OCI-LY3 (cell line): ENCODE results near the gene USP5.

Source experiments
- H2AFZ ChIP-seq: fragments of 200-600, 300-600 bp; shearing (Covaris generic); 2 replicates; pipeline ENCODE4 v1.6.0; 2014; ENCODE audit warnings: antibody characterized with exemption, low read depth, low read length
- H3K27ac ChIP-seq: fragments of 200-600, 300-600 bp; sonication (generic); 2 replicates; pipeline ENCODE4 v1.5.1; 2014; ENCODE audit warnings: mild to moderate bottlenecking, low read length, moderate library complexity, mixed read lengths
- H3K27me3 ChIP-seq: fragments of 200-600, 300-600 bp; sonication (generic); 2 replicates; pipeline ENCODE4 v1.6.1; 2014; ENCODE audit warnings: low read depth, low read length, mixed read lengths
- H3K36me3 ChIP-seq: fragments of 200-600, 300-600 bp; sonication (generic); replicated peaks from 2 replicates; pipeline ENCODE3; 2014; ENCODE audit warnings: low read depth, low read length, mixed read lengths
- H3K4me1 ChIP-seq: fragments of 300-600, 200-600 bp; sonication (generic); 2 replicates; pipeline ENCODE4 v1.6.1; 2014; ENCODE audit warnings: low read length, mixed read lengths
- H3K4me2 ChIP-seq: fragments of 200-600, 300-600 bp; sonication (generic); 2 replicates; pipeline ENCODE4 v1.6.1; 2014; ENCODE audit warnings: low read length, mixed read lengths
- H3K4me3 ChIP-seq: fragments of 300-600, 200-600 bp; sonication (generic); 2 replicates; pipeline ENCODE4 v1.5.1; 2014; ENCODE audit warnings: antibody characterized with exemption, mild to moderate bottlenecking, low read length, moderate library complexity
- H3K79me2 ChIP-seq: fragments of 300-600, 200-600 bp; shearing (Covaris generic); 2 replicates; pipeline ENCODE4 v1.6.1; 2014; ENCODE audit warnings: mild to moderate bottlenecking, low read length, mixed read lengths
- H3K9ac ChIP-seq: fragments of 300-600, 200-600 bp; shearing (Covaris generic); 2 replicates; pipeline ENCODE4 v1.6.0; 2014; ENCODE audit warnings: mild to moderate bottlenecking, low read length, moderate library complexity
- H3K9me3 ChIP-seq: fragments of 200-600, 300-600 bp; shearing (Covaris generic); 2 replicates; pipeline ENCODE4 v1.6.1; 2014; ENCODE audit warnings: low read length, mixed read lengths; ENCODE audit not compliant: insufficient read depth
- H4K20me1 ChIP-seq: fragments of 200-600, 300-600 bp; sonication (generic); 2 replicates; pipeline ENCODE4 v1.6.1; 2016; ENCODE audit warnings: low read length, mixed read lengths; ENCODE audit not compliant: insufficient read depth
- EZH2phosphoT487 ChIP-seq: fragments of 200-600 bp; shearing (Covaris generic); IDR thresholded peaks from 2 replicates; pipeline ENCODE4 v1.6.1; 2018; ENCODE audit warnings: antibody characterized with exemption, mixed run types, low read depth
- TF ChIP-seq, protein P1 (sequence below): fragments of 200-600, 300-600 bp; sonication (generic); IDR thresholded peaks from 2 replicates; pipeline ENCODE4 v1.5.1; 2014; ENCODE audit warnings: antibody characterized with exemption, low read length, low read depth

USP5 gene

DNA sequence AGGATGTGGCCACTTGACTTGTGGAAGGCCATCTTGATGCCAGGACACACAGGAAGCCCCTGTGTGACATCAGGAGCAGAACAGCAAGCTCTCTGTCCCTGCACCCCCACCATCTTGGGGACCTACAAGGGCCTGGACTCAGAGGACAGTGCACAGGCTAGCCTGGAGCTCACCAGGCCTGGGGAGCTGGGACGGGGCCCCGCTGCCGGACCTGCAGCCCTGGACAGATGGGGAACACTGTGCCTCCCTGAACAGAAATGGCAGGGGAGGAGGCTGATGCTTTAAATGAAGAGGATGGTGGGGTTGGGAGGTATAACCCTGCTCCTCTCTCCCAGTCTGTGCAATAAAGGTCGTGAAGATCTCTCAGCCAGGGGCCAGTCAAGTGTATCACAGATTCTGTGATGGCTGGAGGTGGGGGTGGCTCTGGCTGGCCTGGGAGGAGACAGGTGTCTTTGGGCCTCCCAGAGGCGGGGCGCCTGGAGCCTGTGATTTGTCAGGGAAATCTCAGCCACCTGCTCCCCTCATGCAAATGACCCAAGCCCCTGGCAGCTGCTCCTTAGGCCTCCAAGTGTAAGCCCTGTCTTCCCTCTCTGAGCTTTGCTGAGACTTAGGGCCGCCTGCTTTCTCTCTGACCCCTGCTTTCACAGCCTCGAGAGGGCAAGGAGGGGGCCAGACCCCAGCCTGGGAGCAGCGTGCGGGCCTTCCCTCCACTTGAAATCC is 12.3 kb upstream of the USP5 start:
- Histone ChIP-seq H3K9me3 (no peaks in the 10 kb centered on the region), H3K27ac (peak overlapping the region; percentile 91), H3K4me2 (peak overlapping the region; percentile 85), H3K9ac (peak overlapping the region; percentile 70), H3K4me1 (peaks cover 45% of the 10 kb centered on the region), H3K27me3 (no peaks in the 10 kb centered on the region), H4K20me1 (no peaks in the 10 kb centered on the region), H3K4me3 (peak overlapping the region; percentile 63), H3K79me2 (no peaks in the 10 kb centered on the region), H2AFZ (no peak overlapping the region), H3K36me3 (peaks cover 4% of the 10 kb centered on the region)
- no peak for TF ChIP-seq EZH2phosphoT487
- TF ChIP-seq, protein P1, sequence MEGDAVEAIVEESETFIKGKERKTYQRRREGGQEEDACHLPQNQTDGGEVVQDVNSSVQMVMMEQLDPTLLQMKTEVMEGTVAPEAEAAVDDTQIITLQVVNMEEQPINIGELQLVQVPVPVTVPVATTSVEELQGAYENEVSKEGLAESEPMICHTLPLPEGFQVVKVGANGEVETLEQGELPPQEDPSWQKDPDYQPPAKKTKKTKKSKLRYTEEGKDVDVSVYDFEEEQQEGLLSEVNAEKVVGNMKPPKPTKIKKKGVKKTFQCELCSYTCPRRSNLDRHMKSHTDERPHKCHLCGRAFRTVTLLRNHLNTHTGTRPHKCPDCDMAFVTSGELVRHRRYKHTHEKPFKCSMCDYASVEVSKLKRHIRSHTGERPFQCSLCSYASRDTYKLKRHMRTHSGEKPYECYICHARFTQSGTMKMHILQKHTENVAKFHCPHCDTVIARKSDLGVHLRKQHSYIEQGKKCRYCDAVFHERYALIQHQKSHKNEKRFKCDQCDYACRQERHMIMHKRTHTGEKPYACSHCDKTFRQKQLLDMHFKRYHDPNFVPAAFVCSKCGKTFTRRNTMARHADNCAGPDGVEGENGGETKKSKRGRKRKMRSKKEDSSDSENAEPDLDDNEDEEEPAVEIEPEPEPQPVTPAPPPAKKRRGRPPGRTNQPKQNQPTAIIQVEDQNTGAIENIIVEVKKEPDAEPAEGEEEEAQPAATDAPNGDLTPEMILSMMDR = no peak

DNA sequence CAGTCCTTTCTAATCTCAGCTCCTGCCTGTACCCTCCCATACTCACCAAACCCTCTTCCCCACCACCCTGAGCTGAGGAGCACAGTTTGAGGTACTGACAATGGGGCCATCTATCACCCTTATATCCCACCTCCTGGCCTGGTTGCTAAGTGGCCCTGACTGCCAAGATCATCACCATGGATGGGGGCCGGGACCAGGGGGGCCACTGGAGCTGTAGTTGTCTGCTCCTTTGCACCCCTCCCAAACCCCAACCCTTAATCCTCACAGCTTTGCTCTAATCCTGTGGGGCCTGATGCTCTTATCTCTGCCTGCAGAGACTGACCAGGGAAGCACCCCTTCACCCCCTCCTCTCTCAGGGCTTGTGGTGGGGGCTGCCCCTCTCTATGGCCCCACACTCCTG is 11.6 kb upstream of the USP5 start:
- Histone ChIP-seq H3K4me2 (peak overlapping the region; percentile 85), H3K27me3 (no peaks in the 10 kb centered on the region), H3K4me1 (peaks cover 45% of the 10 kb centered on the region), H3K27ac (peak overlapping the region; percentile 91), H3K36me3 (peaks cover 11% of the 10 kb centered on the region), H3K9me3 (no peaks in the 10 kb centered on the region), H3K79me2 (no peaks in the 10 kb centered on the region), H3K4me3 (peak overlapping the region; percentile 63), H2AFZ (no peak overlapping the region), H4K20me1 (no peaks in the 10 kb centered on the region), H3K9ac (peak overlapping the region; percentile 70)
- TF ChIP-seq, protein P1 = no peak
- no peak for TF ChIP-seq EZH2phosphoT487

DNA sequence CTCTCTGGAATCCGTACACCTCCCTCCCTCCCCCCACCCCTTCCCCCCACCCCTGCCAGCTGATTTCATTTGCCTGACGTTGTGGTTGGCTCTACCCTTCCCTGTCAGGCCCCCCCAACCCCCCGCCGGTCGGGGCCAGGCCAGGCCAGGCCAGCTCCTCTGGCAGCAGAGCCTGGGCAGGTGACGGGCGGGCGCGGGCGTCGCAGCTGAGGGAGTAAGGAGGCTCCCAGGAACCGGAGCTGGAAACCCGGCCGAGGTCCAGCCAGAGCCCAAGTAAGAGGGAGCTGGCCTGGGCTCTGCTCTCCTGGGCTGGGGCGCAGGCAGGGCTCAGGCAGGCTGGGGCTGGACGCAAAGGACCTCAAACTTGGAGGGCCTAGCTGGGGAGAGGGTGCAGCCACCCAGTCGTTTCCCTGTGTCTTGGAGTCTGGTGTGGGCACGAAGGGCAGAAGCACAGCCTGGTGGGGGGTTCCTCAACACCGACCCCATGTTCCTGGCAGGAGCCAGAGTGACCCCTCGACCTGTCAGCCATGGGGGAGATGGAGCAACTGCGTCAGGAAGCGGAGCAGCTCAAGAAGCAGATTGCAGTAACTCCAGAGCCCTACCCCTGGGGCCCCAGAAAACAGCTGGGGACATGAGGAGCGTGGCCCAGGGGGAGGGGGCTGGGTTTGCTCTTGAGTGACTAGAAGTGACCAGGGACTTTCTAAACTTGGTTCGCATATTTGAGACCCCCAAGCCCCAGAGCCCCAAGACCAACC is 11.0 kb upstream of the USP5 start, which contains the start of gene GNB3:
Gene GNB3 (plus strand): TSS at position 165 of the 755 bp plus-strand sequence. CDS start 363 bp downstream, at position 528.
- H3K9me3 ChIP-seq = no peaks in the 10 kb centered on the region
- H3K36me3 ChIP-seq = peaks cover 13% of the 10 kb centered on the region
- H3K27me3 ChIP-seq = no peaks in the 10 kb centered on the region
- no peak within 1 kb of the TSS for H2AFZ ChIP-seq
- H3K79me2 ChIP-seq = no peaks in the 10 kb centered on the region
- peak within 1 kb of the TSS; percentile 91 for H3K27ac ChIP-seq
- TF ChIP-seq, protein P1 = no peak
- TF ChIP-seq EZH2phosphoT487 = no peak
- no peaks in the 10 kb centered on the region for H4K20me1 ChIP-seq
- H3K4me3 ChIP-seq = peak within 1 kb of the TSS; percentile 63
- peak within 1 kb of the TSS; percentile 70 for H3K9ac ChIP-seq
- H3K4me1 ChIP-seq = peaks cover 43% of the 10 kb centered on the region
- peak within 1 kb of the TSS; percentile 85 for H3K4me2 ChIP-seq

DNA sequence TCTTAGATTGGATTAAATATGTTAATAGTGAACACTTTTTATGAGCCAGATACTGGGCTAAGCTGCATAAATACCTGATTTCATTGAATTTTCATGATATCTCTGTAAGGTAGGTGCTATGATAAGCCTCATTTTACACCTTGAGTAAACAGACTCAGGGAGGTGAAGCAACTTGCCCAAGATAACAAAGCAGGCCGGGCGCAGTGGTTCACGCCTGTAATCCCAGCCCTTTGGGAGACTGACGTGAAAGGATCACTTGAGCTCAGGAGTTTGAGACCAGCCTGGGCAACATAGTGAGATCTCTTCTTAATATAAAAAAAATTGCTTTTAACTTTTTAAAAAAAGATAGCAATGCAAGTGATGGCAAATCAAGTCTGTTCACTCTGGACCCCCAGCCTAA is 9.9 kb upstream of the USP5 start:
- no peak overlapping the region for H3K27ac ChIP-seq
- H3K4me1 ChIP-seq = peaks cover 40% of the 10 kb centered on the region
- H3K4me2 ChIP-seq = no peak overlapping the region
- no peak overlapping the region for H3K9ac ChIP-seq
- TF ChIP-seq, protein P1 = no peak
- TF ChIP-seq EZH2phosphoT487 = no peak
- H2AFZ ChIP-seq = no peak overlapping the region
- no peaks in the 10 kb centered on the region for H3K27me3 ChIP-seq
- peaks cover 21% of the 10 kb centered on the region for H3K36me3 ChIP-seq
- no peaks in the 10 kb centered on the region for H3K79me2 ChIP-seq
- H4K20me1 ChIP-seq = no peaks in the 10 kb centered on the region
- H3K4me3 ChIP-seq = no peak overlapping the region
- no peaks in the 10 kb centered on the region for H3K9me3 ChIP-seq
